Right ventricle myocardium inferior (tissue), 1 donor: Measurements from ENCODE around the gene GUCY2D. TPM values are rescaled to one million over a fixed set of nuclear protein-coding genes. Genes with fewer than 3 reads are reported as not detected.
"Not testable (repeated sequence)": the region's sequence is repeated elsewhere in the genome, so short reads cannot be mapped to it uniquely, and the experiment has no call there.

Experiments
- ATAC-seq: fragments of 200-7000 bp; cut with Tn5 transposase; one replicate; pipeline ENCODE4 v1.9.1; 2020; ENCODE audit warnings: mild to moderate bottlenecking, moderate library complexity
- DNase-seq: peaks from one replicate; pipeline ENCODE4 v3.0.0; 2021; ENCODE audit errors: missing footprints
- intact Hi-C: fragments of 100-400 bp; cut with DNase I; formaldehyde crosslinking; loops from one replicate; pipeline ENCODE4 v1.11.0; 2022
- long read RNA-seq: library from polyadenylated mRNA; unstranded; transcript quantifications from one replicate; pipeline ENCODE4 v2.0.0, GENCODE V29; 2021
- total RNA-seq: library from RNA; stranded (reverse); fragmentation: NEBNext Ultra II Directional; extraction: Animal tissue kit (Norgen Biotek cat#: 25700); gene quantifications from one replicate; pipeline ENCODE4 v1.2.1, GENCODE V29; 2021
- donor health status: DM: no; HTN: yes; CAD: no; lungs with severe emphysema.

Gene GUCY2D
- 0.35 TPM for total RNA-seq
- long read RNA-seq: 0 reads

DNA sequence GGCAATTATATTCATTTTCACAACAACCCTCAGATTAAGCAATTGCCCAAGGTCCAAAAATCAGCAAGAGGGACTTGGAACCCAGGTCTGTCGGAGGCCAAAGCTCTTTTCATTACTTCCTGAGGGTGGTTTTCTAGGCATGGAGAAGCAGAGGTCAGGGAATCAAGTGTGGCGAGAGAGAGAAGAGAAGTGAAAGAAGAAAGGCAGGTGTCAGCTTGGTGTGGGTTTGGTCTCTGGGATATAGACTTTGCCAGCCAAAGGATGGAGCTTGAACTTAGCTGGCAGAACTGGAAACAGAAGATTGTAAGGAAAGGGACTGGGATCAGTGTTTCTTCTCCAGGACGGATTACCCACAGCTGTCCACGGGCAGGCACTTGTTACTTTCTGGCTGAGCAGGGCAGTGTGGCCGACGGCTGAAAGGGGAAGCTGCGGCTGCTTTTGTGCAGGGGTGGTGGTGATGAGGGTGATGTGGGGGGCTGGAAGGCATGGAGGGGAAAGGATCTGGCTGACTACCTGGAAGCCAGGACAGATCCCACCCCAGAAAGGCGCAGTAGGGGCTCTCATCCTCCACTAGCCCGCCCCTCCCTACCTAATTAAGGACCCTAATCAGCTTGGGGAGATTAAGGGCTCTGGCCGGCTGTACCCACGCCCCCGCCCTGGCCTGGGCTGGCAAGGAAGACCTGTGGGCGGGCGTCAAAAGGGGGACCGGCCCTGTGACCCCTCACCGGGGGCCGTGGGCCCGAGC is at the start of gene GUCY2D:
GUCY2D (plus strand) TSS at position 640 of the 745 bp plus-strand sequence. CDS start 433 bp downstream, outside the sequence.
- ATAC-seq (no peak), DNase-seq (no peak)
- intact Hi-C loops: no loop called here

DNA sequence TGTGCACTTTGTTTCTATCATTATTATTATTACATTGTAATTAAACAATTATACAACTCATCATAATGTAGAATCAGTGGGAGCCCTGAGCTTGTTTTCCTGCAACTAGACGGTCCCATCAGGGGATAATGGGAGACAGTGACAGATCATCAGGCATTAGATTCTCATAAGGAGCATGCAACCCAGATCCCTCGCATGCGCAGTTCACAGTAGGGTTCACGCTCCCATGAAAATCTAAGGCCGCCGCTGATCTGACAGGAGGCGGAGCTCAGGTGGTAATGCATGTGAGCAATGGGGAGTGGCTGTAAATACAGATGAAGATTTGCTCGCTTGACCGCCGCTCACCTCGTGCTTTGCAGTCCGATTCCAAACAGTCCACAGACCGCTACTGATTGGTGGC is 49.1 kb upstream of the GUCY2D start:
- intact Hi-C loops, DNase-seq, ATAC-seq: not testable (repeated sequence)

DNA sequence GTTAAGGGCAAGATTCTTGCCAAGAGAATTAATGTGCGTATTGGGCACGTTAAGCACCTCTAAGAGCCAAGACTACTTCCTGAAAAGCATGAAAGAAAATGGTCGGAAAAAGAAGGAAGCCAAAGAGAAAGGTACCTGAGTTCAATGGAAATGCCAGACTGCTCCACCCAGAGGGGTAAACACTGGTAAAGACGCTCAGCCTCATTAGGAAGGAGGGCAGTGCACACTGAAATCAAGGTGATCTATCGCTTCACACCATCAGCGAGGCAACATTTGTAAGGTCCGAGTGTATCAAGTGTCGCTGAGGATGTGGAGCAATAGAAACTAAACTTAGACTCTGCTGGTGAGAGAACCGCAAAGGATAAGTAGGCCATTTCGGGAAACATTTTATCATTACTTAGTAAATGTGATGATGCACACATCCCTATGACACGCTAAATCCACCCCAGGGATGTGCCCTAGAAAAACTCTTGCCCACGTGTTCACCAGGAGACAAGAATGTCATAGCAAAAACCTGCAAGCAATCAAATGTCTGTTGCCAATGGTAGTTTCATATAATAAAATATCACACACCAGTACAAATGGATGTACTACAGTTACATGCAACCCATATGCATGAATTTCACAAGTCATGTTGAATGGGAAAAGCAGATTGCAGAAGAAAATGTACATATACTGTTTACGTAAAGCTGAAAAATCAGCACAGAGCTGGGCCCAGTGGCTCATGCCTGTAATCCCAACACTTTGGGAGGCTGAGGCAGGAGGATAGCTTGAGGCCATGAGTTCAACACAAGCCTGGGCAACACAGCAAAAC is 46.8 kb upstream of the GUCY2D start:
- DNase-seq (no peak), ATAC-seq (peak; percentile 76)
- intact Hi-C loops: no loop called here

DNA sequence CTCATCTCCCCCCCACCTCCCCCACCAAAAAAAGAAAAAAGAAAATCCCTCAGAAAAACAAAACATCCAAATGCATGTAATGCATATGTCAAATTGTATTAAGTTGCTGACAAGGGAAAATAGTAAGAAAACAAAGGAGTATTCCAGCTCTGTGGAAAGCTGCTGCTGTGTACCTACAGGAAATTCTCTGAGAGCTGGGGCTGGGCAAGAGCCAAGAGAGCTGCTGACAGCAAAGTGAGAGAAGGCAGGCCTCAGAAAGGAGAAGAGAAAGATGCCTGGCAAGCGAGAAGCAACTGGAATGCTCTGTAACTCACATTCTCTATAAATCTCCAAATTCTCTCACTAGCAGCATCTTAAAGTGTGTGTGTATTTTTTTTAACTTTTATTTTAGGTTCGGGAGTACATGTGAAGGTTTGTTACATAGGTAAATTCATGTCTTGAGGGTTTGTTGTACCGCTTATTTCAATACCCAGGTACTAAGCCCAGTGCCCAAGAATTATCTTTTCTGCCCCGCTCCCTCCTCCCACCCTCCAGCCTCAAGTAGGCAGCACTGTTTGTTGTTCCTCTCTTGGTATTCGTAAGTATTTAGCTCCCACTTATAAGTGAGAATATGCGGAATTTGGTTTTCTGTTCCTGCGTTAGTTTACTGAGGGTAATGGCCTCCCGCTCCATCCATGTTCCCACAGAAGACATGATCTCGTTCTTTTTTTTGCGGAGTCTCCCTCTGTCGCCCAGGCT is 46.0 kb upstream of the GUCY2D start:
- intact Hi-C loops: no loop called here
- ATAC-seq (peak; percentile 94), DNase-seq (no peak)

DNA sequence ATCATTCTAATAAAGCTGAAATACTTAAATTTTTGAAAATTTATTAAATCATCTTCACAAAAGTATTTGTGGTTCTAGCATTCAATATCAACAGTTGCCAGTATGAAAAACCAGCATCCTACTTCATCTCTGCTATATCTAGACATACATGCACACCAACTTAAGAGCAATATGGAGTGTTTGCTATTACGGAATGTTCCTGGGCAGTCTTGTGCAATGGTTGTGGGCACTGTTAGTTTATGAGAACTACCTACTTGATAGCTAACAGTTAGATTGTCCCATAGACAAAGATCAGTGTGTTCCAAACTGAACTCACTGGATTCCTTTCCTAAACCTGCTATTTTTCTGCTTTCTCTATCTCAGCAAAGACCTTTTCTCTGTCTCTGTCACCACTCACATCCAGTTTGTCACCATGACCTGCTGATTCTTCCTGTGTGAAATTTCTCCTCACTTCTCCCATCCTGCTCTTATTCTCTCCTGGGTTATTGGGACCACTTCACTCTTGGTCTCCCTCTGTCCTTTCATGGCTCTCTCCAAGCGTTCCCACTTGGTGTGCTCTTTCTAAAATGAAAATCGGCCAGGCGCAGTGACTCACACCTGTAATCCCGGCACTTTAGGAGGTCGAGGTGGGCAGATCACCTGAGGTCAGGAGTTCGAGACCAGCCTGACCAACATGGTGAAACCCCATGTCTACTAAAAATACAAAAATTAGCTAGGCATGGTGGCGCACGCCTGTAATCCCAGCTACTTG is 42.7 kb upstream of the GUCY2D start:
- no peak for ATAC-seq
- DNase-seq: no peak
- intact Hi-C loops: no loop called here

DNA sequence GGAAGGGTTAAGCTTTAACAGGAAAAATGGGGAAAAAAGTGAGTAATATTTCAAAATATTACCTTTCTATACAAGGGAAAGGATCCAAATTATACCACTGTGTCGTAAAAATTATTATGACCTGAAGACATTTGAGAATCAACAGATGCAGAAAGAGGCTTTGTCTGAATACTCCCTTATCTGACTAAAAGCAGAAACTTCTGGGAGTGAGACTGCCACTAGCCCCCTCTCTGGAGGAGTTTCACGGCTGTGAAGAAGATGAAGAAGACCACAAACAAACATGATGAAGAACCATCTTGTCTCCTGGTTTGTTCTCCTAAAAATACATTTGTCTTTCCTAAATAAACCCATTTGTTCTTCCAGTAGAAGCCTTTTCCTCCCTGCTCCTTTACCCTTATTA is 41.0 kb upstream of the GUCY2D start:
- DNase-seq (no peak), ATAC-seq (no peak)
- intact Hi-C loops: no loop called here

DNA sequence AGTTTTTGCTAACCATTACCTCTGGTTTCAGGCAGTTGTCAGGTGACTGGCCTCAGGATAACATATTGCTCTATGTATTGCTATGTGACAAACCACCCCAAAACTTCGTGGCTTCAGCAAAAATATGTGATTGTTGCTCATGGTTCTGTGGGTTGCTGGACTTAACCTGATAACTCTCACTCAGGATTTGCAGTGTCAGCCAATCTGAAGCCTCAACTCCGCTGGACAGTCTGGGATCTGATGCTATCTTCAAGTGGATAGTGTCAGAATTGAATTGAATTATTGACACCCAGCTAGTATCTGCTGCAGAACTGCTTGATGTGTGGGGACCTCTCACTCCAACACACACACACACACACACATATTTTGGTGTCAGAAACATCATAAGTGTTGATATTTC is 34.7 kb upstream of the GUCY2D start:
- ATAC-seq (no peak), DNase-seq (no peak)
- intact Hi-C loops: no loop called here

DNA sequence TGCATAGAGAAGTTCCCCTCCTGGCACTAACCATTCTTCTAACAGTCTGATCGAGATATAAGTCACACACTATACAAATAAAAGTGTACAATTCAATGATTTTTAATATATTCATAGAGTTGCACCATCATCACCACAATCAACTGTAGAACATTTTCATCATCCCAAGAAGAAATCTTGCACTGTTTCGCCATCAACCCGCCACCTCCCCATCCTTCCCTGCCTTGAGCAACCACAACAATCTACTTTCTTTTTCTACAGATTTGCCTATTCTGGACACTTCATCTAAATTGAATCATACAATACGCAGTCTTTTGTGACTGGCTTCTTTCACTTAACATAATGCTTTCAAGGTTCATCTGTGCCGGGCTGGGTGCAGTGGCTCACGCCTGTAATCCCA is 33.0 kb upstream of the GUCY2D start:
- intact Hi-C loops: no loop called here

DNA sequence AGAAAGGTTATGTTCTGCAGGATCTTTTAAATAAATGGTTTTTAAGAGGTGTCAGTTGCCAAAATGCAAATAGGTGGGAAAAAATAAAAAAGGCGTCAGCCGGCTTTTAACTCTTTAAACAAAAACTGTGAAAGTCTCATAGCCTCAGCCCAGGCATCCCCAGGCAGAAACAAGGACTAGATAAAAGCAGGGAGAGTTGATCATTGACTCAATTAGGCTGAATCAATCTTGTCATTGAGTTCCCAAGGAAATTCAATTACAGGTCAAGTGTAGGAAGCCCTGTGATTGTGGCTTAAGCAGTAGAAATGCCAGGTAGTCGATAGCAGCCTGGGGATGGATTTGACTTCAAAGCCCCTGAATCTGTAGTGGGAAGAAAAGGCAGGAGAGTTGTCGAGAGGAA is 30.8 kb upstream of the GUCY2D start:
- DNase-seq (no peak), ATAC-seq (no peak)
- intact Hi-C loops: no loop called here

More for the DNA sequence above, 33.0 kb upstream of the GUCY2D start:
- no peak for ATAC-seq
- no peak for DNase-seq

DNA sequence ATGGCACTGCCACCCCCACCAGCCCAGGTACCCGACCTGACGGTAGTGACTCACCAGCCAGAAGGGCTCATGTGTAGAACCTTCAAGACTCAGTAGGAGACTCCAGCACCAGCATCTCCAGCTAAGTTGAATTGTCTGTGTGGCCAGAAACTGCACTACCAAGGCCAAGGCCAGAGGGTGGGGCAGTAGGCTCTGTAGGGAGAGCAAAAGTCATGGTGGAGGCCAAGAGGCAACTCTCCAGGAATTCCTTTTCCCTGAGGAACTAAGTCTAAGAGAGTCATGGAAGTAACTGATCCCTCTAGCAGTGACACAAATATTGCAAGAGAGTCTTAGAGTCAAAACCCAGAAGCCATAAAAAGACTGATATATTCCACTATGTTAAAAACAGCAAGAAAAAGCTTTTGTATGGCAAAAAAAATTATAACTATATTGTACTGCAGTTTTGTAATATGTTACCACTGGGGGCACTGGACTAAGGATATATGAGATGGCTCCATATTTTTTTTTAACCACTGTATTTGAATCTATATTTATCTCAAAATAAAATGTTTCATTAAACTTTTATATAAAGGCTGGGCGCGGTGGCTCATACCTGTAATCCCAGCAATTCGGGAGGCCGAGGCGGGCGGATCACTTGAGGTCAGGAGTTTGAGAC is 30.2 kb upstream of the GUCY2D start:
- no peak for DNase-seq
- ATAC-seq: peak; percentile 68
- intact Hi-C loops: no loop called here

DNA sequence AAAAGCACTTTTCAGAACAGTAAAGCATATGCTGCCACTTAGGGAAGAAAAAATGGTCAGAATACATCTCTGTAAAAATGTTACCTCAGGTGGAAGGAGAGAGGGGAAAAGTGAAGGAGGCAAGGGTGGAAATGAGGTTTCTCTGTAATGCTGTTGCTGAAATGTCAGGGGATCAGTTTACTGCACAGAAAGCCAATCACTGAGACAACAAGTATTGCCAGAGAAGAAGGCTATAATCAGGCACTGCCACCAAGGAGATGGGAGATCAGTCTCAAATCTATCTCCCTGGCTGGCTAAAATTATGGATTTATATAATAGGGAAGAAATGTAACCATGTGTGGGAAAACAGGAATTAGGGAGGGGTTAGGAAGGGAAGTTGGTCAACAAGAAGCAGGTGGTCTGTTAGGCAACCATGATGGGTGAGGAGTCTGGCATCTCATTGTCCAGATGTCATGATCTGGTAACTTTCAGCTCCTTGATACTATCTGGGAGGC is 27.7 kb upstream of the GUCY2D start:
- no peak for DNase-seq
- ATAC-seq: no peak
- intact Hi-C loops: no loop called here

DNA sequence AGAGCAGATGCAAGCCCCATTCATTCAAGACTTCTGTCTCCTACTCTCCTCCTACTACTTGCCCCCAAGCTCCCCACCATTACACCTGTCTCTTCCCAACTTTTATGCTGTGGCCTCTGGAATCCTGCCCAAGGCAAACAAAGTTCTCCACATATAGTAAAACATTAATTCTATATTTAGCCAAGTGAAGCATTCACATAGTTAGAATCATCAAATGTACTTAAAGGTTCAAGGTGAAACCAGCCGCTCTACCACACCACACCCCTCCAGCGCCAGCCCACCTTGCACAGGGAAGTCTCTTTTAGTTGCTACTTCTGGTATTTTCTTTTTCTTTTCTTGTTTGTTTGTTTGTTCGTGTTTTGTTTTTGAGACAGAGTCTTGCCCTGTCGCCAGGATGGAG is 25.4 kb upstream of the GUCY2D start:
- intact Hi-C loops: no loop called here
- no peak for DNase-seq
- no peak for ATAC-seq

DNA sequence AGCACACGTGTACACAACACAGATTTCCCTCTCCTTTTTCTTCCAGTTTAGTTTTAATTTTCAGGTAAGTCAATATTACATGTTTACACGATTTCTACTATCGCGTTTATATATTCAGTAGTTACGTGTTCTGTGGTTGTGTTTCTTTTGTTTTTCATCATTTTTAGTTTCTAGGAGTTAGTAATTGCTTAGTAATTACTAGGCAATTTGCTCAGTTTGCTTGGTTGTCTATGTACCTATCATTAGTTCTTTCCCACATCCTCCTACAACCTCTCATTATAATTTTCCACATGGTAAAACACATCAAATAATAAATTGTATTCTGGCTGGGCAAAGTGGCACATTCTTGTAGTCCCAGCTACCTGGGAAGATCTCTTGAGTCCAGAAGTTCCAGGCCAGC is 24.6 kb upstream of the GUCY2D start:
- intact Hi-C loops: no loop called here
- DNase-seq (no peak), ATAC-seq (no peak)

DNA sequence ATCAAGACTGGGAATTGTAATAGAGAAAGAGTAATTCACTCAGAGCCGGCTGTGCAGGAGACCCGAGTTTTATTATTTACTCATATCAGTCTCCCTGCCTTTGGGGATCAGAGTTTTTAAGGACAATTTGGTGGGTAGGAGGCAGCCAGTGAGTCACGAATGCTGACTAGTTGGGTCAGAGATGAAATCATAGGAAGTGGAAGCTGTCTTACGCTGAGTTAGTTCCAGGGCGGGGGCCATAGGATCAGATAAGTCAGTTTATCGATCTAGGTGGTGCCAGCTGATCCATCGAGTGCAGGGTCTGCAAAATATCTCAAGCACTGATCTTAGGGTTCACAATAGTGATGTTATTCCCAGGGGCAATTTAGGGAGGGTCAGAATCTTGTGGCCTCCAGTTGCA is 20.2 kb upstream of the GUCY2D start:
- ATAC-seq (no peak), DNase-seq (no peak)
- intact Hi-C loops: no loop called here

DNA sequence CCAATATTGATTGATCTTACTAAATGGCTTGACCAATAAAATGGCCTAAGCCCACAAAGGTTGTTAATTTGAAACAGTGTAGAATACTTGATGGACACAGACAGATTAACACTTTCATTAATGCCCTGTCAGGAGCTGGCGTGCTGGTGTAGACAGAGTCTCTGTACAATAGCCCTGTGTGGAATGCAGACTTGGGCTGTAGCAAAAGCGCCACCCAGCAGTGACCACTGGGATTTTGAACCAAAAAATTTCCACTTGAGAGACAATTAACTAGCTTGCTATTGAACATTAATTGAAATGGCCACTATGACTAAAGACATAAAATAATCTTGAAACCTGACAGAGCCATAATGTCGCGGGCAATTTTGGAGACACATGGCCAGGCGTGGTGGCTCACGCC is 19.7 kb upstream of the GUCY2D start:
- ATAC-seq (no peak), DNase-seq (no peak)
- intact Hi-C loops: no loop called here

DNA sequence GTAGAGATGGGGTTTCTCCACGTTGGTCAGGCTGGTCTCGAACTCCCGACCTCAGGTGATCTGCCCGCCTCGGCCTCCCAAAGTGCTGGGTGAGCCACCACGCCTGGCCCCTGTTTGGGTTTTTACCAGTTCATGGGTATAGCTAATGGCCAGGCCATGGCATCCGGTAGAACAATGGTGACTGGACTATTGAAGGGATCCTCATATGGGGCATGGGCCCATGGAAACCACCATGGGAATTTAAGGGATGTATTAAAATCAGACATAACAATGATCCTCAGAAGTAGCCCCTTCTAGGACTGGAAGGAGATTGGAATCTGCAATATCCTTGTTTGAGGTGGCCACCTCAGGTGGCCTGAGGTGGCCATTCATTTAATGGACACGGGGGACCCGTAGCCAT is 17.5 kb upstream of the GUCY2D start:
- DNase-seq (no peak), ATAC-seq (no peak)
- intact Hi-C loops: loop anchor here (5.0 kb wide), 3 partner anchors 57 to 243 kb away; no protein-coding TSS in a partner anchor

DNA sequence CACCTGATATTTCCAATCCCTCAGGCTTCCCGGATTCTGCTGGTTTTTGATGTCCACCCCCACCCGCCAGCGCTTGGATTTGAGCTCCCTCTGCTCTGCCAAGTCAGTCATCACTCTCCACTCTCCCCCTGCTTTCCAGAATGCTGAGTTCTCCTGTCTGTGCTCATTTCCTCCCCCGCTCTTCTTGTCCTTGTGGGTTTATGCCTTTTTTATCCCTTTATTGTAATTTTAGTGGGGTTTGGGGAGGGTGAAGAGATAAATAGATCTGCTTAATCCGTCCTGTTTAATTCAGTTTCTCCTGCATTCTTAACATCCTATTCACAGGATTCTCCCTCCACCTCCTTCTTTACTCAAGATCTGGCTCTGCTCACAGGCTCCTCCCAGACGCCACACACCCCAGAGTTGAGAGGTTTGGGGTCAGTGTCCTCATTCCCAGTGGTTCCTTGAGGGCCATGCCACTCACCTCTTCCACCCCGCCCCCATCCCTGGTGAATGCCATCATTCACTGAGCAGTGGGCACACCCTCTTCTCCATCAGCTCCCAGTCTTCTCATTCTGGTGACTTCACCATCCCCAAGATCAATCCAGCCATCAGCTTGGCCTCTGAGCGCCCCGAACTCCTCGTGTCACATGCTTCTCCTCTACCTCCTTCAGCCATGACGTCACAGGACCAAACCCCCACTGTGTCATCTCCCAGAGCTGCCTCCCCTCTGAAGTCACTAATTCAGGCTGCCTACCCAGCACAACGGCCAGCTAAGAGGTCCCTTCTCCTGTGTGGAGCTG is 15.1 kb upstream of the GUCY2D start:
- ATAC-seq (no peak), DNase-seq (no peak)
- intact Hi-C loops: loop anchor here (5.0 kb wide), 3 partner anchors 55 to 245 kb away; no protein-coding TSS in a partner anchor
